Activated CD8-positive, alpha-beta memory T cell treated with anti-CD3 and anti-CD28 coated beads, Interleukin-2, amount 50 U/mL, for 24 hours (primary cell): ENCODE results near the gene ZNF438.
A peak's percentile ranks its signal among the peaks of the same experiment; 100 is the strongest.
"Not testable (repeated sequence)": the region's sequence is repeated elsewhere in the genome, so short reads cannot be mapped to it uniquely, and the experiment has no call there.

Experiments
- DNase-seq: peaks from one replicate; pipeline ENCODE4 v3.0.0-alpha.2; 2020; ENCODE audit errors: extremely low read depth

The ZNF438 gene

DNA sequence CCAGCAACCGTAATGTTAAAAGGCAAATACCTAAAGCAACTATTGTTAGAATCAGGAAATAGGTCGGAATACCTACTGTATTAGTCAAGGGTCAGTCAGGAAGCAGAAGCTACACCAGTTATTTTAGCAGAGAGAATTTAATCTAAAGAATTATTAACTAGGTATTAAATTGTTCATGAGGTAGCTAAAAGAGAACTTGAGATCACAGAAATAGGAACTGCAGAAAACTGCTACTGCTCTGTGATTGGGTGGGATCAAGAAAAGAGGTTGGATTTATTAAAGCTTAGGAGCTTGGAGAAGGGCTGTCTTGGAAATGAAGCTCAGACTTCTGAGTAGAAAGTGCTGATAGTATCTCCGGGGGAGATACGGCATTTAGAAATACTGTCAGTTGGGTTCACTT lies 20.0 kb upstream of the ZNF438 start:
- no peak for DNase-seq

DNA sequence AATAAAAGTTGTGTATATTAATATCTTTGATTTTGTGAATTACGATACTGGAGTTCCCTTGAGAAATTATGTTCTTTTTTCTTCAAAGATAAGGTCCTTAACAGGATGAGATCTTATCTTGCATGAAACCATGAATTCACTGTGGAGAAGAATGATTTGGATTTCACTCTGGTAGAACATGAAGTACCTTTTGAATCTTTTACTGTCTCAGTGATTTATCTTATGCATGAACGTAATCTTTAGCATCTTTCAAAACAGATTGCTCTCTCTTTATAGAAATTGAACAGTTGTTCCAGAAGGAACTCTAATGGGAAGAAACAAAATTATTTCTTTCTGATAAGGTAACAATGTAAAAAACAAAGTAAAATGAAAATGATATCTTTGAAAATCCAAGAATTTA lies 11.0 kb upstream of the ZNF438 start:
- no peak for DNase-seq

DNA sequence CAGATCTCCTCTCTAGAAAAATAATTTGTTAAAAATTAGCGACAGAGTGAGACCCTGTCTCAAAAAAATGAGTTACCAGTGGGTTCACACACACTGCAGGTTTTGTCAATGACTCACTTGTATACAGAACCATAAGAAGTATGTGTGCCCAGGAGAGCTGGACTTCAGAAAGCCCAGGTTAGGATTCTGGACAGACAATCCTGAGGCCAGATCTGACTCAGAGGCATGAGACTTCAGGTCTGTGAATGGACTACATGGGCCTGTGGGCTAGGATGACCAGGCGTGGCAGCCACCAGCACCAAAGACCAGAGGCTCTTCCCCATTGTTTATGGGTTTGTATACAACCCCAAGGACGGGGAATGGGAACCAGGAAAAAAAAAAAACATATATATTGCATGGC lies 9.3 kb upstream of the ZNF438 start:
- no peak for DNase-seq

DNA sequence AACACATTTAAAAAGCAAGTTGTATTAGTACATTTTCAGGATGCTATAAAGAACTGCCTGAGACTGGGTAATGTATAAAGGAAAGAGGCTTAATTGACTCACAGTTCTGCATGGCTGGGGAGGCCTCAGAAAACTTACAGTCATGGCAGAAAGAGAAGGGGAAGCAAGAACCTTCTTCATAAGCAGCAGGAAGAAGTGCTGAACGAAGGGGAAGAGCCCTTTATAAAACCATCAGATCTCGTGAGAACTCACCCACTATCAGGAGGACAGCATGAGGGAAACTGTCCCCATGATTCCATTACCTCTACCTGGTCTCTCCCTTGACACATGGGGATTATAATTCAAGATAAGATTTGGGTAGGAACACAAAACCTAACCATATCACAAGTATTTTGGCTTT lies 7.3 kb upstream of the ZNF438 start:
- DNase-seq = not testable (repeated sequence)

DNA sequence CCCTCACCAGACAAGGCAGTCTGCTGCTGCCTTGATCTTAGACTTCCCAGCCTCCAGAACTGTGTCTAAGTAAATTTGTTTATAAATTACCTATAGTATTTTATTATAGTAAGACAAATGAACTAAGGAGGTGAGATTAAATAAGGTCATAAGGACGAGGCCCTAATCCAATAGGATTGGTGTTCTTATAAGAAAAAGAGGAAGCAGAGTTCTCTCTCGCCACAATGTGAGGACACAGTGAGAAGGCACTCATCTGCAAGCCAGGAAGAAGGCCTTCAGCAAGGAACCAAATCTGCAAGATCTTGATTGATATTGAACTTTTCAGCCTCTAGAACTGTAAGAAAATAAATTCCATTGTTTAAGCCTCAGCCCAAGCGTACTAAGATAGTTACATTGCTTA lies 6.1 kb upstream of the ZNF438 start:
- DNase-seq = no peak

DNA sequence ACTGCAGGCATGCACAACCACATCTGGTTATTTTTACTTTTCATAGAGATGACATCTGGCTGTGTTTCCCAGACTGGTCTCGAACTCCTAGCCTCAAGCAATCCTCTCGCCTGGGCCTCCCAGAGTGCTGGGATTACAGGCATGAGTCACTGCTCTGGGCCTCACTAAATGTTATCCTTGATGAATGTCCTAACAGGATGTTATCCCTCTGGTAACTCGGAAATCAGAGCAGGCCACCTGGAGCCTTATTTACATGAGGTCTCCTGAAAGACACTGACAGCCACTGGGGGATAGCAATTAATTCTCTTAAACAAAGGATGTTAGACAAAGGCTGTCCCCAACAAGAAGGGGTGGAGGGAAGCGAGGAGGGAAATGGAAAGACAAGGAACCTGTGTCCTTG lies 4.5 kb upstream of the ZNF438 start:
- no peak for DNase-seq

DNA sequence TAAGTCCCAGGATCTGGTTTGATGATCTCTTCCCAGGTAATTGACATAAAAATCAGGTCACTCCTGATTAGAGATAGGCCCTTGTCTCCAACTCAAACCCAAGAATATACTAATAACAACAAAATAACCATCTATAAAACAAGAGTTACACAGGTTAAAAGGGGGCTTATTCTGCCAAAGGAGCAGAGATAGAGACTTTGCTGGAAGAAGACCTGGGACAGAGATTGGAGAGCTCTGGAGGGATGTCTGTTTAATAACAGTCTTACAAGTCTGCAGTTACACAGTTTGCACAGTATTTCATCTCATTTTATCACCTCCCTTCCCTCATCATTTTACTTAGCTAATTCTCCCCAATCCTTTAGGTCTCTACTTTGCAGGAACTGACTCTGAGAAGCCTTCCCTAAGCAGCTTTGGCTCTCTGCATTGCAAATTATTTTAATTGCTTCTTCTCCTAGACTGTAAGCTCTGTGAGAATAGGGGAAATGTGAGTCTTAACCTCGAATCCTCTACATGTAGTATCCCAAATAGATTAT lies 3.7 kb upstream of the ZNF438 start:
- DNase-seq = no peak

DNA sequence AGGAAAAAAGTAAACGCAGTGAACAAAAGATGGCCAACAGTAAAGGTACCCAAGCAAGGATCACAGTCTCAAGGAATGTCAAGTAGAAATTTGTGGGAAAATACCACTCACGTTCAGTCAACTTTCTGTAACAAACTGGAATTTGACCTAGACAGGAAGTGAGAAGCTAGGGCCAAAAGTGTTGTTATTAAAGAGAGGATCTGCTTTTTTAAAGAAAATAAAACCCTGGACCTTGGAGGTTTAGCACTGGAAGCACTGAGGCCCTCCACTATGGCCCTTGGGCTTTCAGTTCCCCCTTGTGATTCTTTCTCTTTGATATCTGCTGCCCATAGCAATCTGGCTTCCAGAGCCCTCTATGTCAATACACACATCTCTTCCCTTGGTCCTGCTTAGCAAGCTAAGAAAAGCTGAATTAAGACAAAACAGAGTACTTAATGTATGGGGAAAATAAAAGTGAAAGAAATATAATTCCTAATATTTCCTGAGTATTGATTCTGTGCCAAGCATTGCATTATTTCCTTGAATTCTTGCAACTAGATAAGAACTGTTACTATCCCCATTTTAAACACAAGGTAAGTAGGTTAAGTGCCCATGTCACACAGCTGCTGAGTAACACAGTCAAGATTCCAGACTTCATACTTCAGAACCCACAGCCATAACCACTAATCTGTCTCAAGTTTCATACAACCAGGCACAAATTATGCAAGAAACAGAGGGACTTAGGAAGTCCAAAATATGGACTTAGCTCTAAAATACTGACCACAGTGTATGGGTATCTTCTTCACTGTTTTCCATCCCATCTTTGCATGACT lies 2.6 kb upstream of the ZNF438 start:
- no peak for DNase-seq

DNA sequence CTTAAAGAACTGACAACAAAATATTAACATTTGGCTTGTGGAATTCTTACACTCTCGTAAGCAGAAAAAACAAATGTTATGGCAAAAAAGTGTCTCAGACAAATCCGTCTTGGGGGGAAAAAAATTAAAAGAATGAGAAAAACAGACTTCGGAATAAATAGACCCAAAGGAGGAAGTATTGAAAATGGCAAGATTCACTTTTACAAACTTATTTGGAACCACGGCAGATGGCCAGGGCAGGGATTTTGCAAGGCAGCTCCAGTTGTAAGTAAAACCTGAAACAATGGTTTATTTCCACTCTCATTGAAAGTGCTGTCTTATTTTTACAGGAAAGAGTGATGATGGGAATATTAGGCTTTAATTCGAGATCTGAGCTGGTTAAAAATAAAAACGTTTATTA lies 1.5 kb upstream of the ZNF438 start:
- DNase-seq = no peak

DNA sequence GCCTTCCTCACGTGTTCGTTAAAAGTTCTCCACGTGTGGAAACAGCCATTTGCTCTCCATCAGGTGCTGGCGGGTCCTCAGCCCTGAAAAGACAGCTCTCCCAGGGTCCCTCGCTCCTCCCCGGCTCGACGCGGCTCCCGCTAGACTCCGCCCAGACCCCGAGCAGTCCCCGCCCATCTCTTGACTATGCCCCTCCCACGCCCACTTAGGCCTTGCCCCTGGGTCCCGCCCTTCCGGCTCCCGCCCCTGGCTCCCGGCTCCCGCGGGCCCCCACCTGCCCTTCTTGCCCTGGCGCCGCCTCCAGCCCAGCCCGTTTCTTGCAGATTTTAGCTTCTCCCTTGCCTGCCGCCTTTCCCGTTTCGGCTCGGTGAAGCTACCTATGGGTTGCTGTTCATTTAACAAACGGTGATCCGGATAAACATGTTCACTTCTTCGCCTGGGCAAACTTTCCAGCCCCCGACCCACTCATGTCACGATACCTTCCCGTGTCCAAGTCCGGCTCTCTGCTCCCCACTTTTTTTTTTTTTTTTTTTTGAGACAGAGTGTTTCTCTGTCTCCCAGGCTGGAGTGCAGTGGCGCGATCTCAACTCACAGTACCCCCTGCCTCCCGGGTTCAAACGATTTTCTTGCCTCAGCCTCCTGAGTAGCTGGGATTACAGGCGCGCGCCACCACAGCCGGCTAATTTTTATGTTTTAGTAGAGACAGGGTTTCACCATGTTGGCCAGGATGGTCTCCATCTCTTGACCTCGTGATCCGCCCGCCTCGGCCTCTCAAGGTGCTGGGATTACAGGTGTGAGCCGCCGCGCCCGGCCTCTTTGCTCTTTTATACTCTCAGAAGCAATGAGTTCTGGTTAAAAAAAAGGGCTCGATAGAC lies 830 bp upstream of the ZNF438 start:
- peak; percentile 86 for DNase-seq

DNA sequence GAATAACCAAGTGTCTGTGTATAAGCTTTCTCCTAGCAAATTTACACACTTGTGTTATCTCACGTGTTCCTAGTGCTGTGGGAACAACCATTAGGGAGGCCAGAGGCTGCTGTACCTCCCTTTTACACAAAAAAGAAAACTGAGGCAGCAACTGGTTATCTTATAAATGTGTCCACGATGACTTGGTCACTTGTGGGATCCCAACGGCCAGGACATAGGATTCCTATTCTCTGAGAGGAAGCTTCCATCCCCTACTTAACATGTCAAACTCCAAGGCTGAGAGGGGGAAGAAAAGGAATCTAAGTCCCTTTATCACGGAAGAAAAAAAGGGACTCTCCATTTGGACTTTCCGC lies 484 bp downstream of the ZNF438 start:
- no peak for DNase-seq

DNA sequence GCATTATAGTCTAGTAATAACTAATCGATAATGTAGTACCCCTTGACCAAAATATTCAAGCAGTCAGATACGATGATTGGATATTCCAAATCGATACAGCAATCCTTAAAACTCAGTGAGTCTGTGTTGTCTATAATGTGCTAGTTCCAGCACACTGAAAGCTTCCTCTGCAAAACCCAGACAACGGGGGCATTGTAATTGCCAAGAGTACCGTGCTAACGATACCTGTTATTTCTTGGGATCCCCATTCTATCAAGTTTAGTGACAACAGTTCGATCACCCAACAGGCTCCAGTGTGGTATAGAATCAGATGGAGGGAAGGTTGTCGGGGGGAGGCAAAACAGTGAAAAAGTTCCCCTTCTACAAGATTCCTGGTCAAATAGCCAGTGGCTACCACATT lies 865 bp downstream of the ZNF438 start:
- DNase-seq = no peak

DNA sequence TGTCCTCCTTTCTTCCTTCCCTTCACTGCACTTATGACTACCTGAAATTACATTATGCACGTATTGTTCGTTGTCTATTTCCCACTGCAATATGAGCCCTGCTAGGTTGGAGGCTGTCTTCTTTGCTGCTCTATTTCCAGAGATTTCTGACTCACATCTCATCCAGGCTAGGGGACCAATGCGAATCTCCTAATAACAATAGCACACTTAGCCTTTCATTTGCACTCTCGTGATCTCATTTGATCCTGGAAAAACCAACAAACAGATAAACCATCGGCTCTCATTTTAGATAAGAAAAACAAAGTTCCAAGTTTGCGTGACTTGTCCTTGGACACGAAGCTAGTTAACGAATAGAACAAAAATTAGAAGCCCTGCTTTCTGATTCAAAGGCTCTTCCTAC lies 1.4 kb downstream of the ZNF438 start:
- DNase-seq = no peak

DNA sequence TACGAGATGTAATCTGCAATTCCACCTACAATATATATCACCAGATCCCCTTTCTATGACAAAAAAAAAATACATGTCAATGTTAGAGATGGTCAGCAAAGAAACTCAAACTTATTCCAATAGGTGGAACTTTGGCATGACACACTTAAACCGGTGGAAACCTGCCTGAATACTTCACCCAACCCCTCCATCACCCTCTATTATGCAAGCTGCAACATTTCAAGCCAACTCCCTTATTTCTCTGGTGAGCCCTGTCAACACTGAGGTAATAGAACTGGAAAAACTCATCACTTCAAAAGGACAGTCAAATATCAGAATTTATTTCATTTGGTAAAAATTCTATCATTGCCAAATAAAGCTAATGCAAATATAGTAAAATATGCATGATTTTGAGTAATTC lies 3.6 kb downstream of the ZNF438 start:
- DNase-seq = no peak

DNA sequence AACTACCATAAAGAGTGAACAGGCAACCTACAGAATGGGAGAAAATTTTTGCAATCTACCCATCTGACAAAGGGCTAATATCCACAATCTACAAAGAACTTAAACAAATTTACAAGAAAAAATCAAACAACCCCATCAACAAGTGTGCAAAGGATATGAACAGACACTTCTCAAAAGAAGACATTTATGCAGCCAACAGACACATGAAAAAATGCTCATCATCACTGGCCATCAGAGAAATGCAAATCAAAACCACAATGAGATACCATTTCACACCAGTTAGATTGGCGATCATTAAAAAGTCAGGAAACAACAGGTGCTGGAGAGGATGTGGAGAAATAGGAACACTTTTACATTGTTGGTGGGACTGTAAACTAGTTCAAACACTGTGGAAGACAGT lies 5.4 kb downstream of the ZNF438 start:
- not testable (repeated sequence) for DNase-seq

DNA sequence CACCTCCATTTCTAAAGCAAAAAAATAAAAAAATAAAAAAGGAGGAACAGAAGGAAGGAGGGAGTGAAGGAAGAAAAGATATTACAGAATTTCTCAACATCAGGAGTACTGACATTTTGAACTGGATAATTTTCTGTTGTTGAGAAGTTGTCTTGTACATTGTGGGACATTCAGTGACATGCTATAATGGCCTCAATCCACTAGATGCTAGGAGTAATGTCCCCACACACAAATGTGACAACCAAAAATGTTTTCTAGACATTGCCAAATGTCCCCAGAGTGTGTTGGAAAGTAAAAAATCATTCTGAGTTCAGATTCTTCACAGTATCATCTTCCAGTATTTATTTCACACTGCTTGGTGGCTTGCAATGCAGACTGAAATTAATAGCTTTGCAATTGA lies 6.5 kb downstream of the ZNF438 start:
- DNase-seq = no peak

DNA sequence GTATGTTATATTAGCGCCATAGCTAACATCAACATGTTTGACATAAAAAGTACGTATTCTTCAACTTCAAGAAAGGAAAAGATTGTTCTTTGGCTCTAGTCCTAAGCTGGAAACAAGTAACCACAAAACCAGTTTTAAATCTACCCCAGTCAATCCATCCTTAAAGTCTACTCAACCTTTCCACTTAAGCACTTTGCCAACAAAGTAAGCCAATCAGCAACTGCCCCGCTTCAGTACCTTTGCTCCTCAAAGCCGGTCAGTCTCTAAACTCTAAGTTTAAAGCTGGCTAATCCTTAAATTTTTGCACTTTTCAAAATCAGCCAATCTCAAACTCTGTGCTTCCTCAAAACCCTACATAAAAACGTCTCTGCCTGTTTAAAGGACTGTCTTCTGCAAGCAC lies 8.1 kb downstream of the ZNF438 start:
- no peak for DNase-seq

DNA sequence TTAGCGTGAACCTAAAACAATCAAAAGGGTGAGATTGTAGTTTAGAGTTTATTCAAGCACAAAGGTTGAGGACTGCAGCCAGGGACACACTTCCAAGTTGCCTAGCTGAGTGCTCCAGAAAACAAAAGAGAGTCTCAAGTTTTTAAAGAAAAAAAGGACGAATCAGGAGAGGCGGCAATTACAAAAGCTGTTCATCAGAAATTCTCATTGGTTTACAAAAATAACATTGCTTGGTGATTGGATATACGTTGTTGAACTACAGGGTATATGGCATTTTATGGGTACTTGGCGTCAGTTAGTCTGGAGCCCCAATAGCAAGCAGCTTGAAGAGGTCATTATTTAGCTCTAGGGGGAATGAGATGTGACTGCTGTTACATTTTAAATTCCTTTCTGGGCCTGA lies 11.5 kb downstream of the ZNF438 start:
- DNase-seq = no peak

DNA sequence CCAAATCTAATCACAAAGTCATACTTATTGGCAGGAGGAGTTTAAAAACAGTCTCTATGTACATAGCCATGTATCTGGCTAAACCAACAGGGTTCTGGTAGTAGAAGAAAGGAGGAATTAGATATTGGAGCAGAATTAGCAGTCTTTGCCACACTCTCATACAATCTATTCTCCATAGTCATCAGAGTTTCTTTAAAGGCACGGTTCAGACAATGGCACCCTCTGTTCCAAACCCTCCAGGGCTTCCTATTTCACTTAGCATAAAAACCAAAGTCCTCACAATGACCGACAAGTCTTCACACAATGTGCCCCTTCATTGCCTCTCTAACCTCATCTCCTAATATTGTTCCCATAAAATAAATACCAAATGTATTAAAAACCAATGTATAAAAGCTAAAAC lies 12.7 kb downstream of the ZNF438 start:
- no peak for DNase-seq

DNA sequence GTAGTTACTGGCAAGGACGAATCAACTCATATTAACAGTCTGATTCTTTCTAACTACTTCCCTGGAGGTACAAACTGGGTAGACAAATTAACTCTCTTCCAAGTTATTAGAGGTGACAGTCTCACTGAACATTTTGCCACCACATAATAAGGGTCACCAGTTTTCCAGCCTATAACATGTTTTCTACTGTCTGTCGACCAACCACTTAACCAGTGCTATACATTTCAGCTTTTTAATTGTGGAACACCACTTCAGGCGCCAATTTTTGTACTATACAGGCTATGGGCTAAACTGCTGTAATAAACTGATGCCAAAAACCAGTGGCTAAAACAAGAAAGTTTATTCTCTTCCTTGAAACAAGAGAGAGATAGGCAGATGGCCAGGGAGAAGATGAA lies 13.3 kb downstream of the ZNF438 start:
- no peak for DNase-seq

DNA sequence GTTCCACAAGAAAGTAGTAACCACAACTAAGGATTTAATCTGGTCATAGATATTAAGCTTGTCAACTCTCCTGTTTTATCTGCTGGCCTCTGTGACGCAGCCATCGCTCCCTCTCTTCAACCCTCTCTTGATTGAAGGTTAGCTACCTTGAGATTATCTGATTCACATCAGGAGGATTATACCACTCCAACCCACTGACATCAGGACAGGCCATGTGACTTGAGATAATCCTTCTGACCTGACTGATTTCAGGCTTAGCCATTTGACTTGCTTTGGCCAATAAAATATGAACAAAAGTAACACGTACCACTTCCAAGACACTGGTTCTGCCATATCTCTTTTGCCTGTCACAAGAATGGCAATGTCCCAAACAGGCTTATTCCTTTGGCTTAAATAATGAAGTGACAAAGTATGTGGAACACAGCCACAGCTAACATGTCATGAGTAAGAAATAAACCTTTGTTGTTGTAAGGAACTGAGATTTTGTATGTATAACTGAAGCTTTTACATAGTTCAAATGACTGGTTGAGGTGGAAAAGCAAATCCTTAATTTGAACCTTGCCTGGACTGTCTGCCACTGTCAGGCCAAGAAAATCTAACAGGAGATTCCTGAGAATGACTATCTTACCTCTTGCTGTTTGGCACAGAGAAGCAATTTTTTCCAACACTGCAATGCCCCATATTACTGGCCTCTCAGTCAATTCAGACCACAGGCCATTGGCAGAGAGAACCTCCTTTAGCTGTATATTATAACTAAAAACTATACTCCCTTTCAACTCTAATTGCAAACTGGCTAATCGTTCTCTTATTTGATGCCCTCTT lies 13.9 kb downstream of the ZNF438 start:
- DNase-seq = no peak

DNA sequence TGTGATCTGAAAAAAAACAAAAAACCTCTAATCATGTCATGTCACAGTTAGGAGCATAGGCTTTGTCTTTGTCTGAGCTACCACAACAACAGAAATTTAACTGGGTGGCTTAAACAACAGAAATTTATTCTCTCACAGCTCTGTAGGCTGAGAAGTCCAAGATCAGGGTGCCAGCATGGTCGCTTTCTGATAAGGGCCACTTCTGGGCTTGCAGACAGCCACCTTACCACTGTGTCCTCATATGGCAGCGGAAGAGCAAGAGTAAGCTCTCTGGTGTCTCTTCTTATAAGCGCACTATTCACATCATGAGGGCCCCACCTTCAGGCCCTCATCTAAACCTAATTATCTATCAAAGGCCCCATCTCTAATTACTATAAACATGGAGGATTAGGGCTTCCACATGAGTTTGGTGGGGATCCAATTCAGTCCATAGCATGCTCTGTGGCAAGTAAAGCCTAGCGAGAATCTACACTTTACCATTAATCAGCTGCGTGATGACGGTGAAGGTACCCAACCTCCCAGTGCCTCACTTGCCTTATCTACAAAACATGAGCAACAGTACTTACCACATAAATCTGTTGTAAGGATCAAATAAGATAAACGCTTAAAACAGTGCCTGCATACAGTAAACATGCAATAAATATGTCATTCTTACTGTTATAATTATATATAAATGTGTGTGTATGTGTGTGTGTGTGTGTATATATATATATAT lies 17.3 kb downstream of the ZNF438 start:
- no peak for DNase-seq
